ENCODE measurements around the gene CES3. TPM values are rescaled to one million over a fixed set of nuclear protein-coding genes. Genes with fewer than 3 reads are reported as not detected.

The CES3 gene
- total RNA-seq, 4 donors from 2014 or later = 0.13 to 1.3 (median 0.22) TPM; not detected in 1

GRCh38 chr16:67016681-67017420, 55.8 kb downstream of the CES3 start:
- no peak for TF ChIP-seq POLR2A (IDR thresholded peaks at IDR 0.05)
- TF ChIP-seq CTCF (IDR thresholded peaks at IDR 0.05) = no peak
- intact Hi-C loops (cut with DNase I) = no loop called here
- Histone ChIP-seq H3K4me1 (peaks cover 9 to 17% of the 10 kb centered on the region in 2 donors), H3K9me3 (no peaks in the 10 kb centered on the region), H3K36me3 (no peaks in the 10 kb centered on the region), H3K27ac (no peak overlapping the region), H3K27me3 (no peaks in the 10 kb centered on the region), H3K4me3 (replicated peaks in 1 of 3) (no peak overlapping the region)
- WGBS, 2 donors = 83 to 88% methylated on average over 5 of the region's 5 CpGs
- DNase-seq = no peak

GRCh38 chr16:67017421-67017750, 56.3 kb downstream of the CES3 start:
- DNase-seq = no peak
- no peaks in the 10 kb centered on the region for H3K27me3 ChIP-seq
- H3K4me1 ChIP-seq = peaks cover 9 to 17% of the 10 kb centered on the region in 2 donors
- WGBS, 2 donors = 88 to 95% methylated on average over 4 of the region's 4 CpGs
- intact Hi-C loops (cut with DNase I) = no loop called here
- H3K36me3 ChIP-seq = no peaks in the 10 kb centered on the region
- no peak for TF ChIP-seq CTCF (IDR thresholded peaks at IDR 0.05)
- no peak for TF ChIP-seq POLR2A (IDR thresholded peaks at IDR 0.05)
- H3K4me3 ChIP-seq (replicated peaks in 1 of 3) = no peak overlapping the region
- no peak overlapping the region for H3K27ac ChIP-seq
- H3K9me3 ChIP-seq = no peaks in the 10 kb centered on the region

- Histone ChIP-seq H3K9me3 (no peaks in the 10 kb centered on the region), H3K27ac (no peak overlapping the region), H3K4me1 (peaks cover 9 to 17% of the 10 kb centered on the region in 2 donors), H3K36me3 (no peaks in the 10 kb centered on the region), H3K4me3 (replicated peaks in 1 of 3) (no peak overlapping the region), H3K27me3 (no peaks in the 10 kb centered on the region)
- WGBS, 2 donors = 20 to 48% methylated on average over 1 to 5 of the region's 6 CpGs
- DNase-seq = peak; percentile 71 to 78
- TF ChIP-seq POLR2A (IDR thresholded peaks at IDR 0.05) (no peak), CTCF (IDR thresholded peaks at IDR 0.05) (peak in 5 of 6 experiments; percentile 29 to 78 (median 62))
- intact Hi-C loops (cut with DNase I) = no loop called here
Observed at GRCh38 chr16:67017810-67018488, 56.9 kb downstream of the CES3 start.

GRCh38 chr16:67019171-67019570, 58.1 kb downstream of the CES3 start:
- WGBS, 2 donors = 89% methylated on average over 8 of the region's 8 CpGs
- intact Hi-C loops (cut with DNase I) = no loop called here

More at GRCh38 chr16:67019171-67019570, 58.1 kb downstream of the CES3 start:
- peaks cover 3 to 8% of the 10 kb centered on the region in 2 donors for H3K4me1 ChIP-seq
- no peak overlapping the region for H3K4me3 ChIP-seq (replicated peaks in 1 of 3)
- no peak overlapping the region for H3K27ac ChIP-seq
- no peak for TF ChIP-seq POLR2A (IDR thresholded peaks at IDR 0.05)
- TF ChIP-seq CTCF (IDR thresholded peaks at IDR 0.05) = no peak
- H3K27me3 ChIP-seq = no peaks in the 10 kb centered on the region
- H3K36me3 ChIP-seq = no peaks in the 10 kb centered on the region
- no peak for DNase-seq
- H3K9me3 ChIP-seq = no peaks in the 10 kb centered on the region

Measured in thyroid gland (tissue), 4 donors.